HepG2 (cell line): Measurements from ENCODE around the gene SPATS2. TPM values are rescaled to one million over a fixed set of nuclear protein-coding genes. Genes with fewer than 3 reads are reported as not detected.

Experiments used
- CC2D1A ChIP-seq: sonication (generic); formaldehyde crosslinking; IDR thresholded peaks from 2 replicates; pipeline ENCODE4 v1.8.1; 2023; ENCODE audit warnings: mild to moderate bottlenecking, missing genetic modification reagents
- HBP1 ChIP-seq: IDR thresholded peaks from 2 replicates; pipeline ENCODE4 v1.6.1; 2016; ENCODE audit warnings: low read depth, control low read depth
- HNF4A ChIP-seq: sonication (generic); formaldehyde crosslinking; IDR thresholded peaks from 2 replicates; pipeline ENCODE4 v1.4.0; 2020; ENCODE audit warnings: missing genetic modification reagents
- KLF12 ChIP-seq: sonication (generic); formaldehyde crosslinking; IDR thresholded peaks from 2 replicates; pipeline ENCODE4 v1.4.0; 2020; ENCODE audit warnings: missing genetic modification reagents, borderline replicate concordance
- MAZ ChIP-seq, 2 experiments: sonication (generic) in 1 of 2; formaldehyde crosslinking in 1 of 2; IDR thresholded peaks; 2 replicates each; pipeline versions ENCODE4 v1.5.0 to v1.6.1; 2012 to 2020; ENCODE audit warnings: low read depth in 2 of 2, mild to moderate bottlenecking in 2 of 2, borderline replicate concordance in 1 of 2, improper control_type of control experiment in 1 of 2, low read length in 1 of 2, missing genetic modification reagents in 1 of 2, moderate library complexity in 1 of 2
- MEIS2 ChIP-seq: sonication (generic); formaldehyde crosslinking; IDR thresholded peaks from 2 replicates; pipeline ENCODE4 v1.9.0; 2021; ENCODE audit warnings: mild to moderate bottlenecking, missing genetic modification reagents
- SALL2 ChIP-seq: sonication (generic); formaldehyde crosslinking; IDR thresholded peaks from 2 replicates; pipeline ENCODE4 v1.8.1; 2023; ENCODE audit warnings: mild to moderate bottlenecking, missing genetic modification reagents, inconsistent platforms
- SP2 ChIP-seq: sonication (generic); formaldehyde crosslinking; IDR thresholded peaks from 2 replicates; pipeline ENCODE4 v1.5.1; 2020; ENCODE audit warnings: mild to moderate bottlenecking, missing genetic modification reagents
- ZBTB7B ChIP-seq: sonication (generic); formaldehyde crosslinking; IDR thresholded peaks from 2 replicates; pipeline ENCODE4 v1.4.0; 2020; ENCODE audit warnings: missing genetic modification reagents
- ZC3H13 ChIP-seq: sonication (generic); formaldehyde crosslinking; IDR thresholded peaks from 2 replicates; pipeline ENCODE4 v1.8.1; 2023; ENCODE audit warnings: mild to moderate bottlenecking, missing genetic modification reagents, moderate library complexity
- ZNF326 ChIP-seq: sonication (generic); formaldehyde crosslinking; IDR thresholded peaks from 2 replicates; pipeline ENCODE4 v1.4.0; 2020; ENCODE audit warnings: missing genetic modification reagents, borderline replicate concordance
- ZNF362 ChIP-seq: sonication (generic); formaldehyde crosslinking; IDR thresholded peaks from 2 replicates; pipeline ENCODE4 v1.4.0; 2020; ENCODE audit warnings: missing genetic modification reagents, mild to moderate bottlenecking, borderline replicate concordance
- ZNF563 ChIP-seq: sonication (generic); formaldehyde crosslinking; IDR thresholded peaks from 2 replicates; pipeline ENCODE4 v1.8.0; 2022; ENCODE audit warnings: mild to moderate bottlenecking, moderate library complexity, missing genetic modification reagents
- polyA plus RNA-seq, 8 experiments: library from polyadenylated mRNA; depleted of rRNA in 3 of 8; stranded (reverse) in 7 of 8; unstranded in 1 of 8; fragments of >200 nt; fragmentation: Illumina TruSeq in 4 of 8; extraction: Trizol in 4 of 8; gene quantifications; 2 replicates each; pipeline versions ENCODE4 v1.2.1 to v1.2.3, GENCODE V29; 2011 to 2016; ENCODE audit warnings: low read depth in 4 of 8, missing spikeins in 1 of 8, mixed read lengths in 1 of 8; ENCODE audit not compliant: insufficient read depth in 1 of 8
- total RNA-seq, 5 experiments: library from RNA; depleted of rRNA; stranded (reverse); fragments of >200 nt; fragmentation: Illumina TruSeq; extraction: Trizol; gene quantifications; 2 replicates each; pipeline ENCODE4 v1.2.3, GENCODE V29; 2016; ENCODE audit warnings: low read depth in 1 of 5
- TF ChIP-seq, protein P1 (sequence below): sonication (generic); formaldehyde crosslinking; IDR thresholded peaks from 2 replicates; pipeline ENCODE4 v1.4.0; 2020; ENCODE audit warnings: missing genetic modification reagents
- TF ChIP-seq, protein P2 (sequence below): IDR thresholded peaks from 2 replicates; pipeline ENCODE4 v1.6.1; 2016; ENCODE audit warnings: missing compliant biosample characterization, missing genetic modification reagents, borderline replicate concordance
- TF ChIP-seq, protein P3 (sequence below): sonication (generic); formaldehyde crosslinking; IDR thresholded peaks from 2 replicates; pipeline ENCODE4 v1.8.1; 2023; ENCODE audit warnings: mild to moderate bottlenecking, inconsistent platforms, moderate library complexity, missing genetic modification reagents, borderline replicate concordance
- TF ChIP-seq, protein P4 (sequence below): sonication (generic); formaldehyde crosslinking; IDR thresholded peaks from 2 replicates; pipeline ENCODE4 v1.5.1; 2020; ENCODE audit warnings: mild to moderate bottlenecking, missing genetic modification reagents, moderate library complexity

Gene SPATS2
- total and polyA plus RNA-seq, 2 of the 13 experiments (the other 11 are each of a cell fraction or from before 2014, with no cell fraction given) = 19.3 to 28.1 TPM

GRCh38 chr12:49336645-49337584 is 30.3 kb upstream of the SPATS2 start, which contains the start of gene C1QL4 (continued):
- TF ChIP-seq, protein P1, sequence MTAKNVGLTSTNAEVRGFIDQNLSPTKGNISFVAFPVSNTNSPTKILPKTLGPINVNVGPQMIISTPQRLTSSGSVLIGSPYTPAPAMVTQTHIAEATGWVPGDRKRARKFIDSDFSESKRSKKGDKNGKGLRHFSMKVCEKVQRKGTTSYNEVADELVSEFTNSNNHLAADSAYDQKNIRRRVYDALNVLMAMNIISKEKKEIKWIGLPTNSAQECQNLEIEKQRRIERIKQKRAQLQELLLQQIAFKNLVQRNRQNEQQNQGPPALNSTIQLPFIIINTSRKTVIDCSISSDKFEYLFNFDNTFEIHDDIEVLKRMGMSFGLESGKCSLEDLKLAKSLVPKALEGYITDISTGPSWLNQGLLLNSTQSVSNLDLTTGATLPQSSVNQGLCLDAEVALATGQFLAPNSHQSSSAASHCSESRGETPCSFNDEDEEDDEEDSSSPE (CRISPR knock-in tag) = peak; percentile 53
- TF ChIP-seq ZNF563 (CRISPR knock-in tag) (no peak), SP2 (no peak), MAZ (IDR thresholded peaks at IDR 0.05; ENCODE audit: borderline replicate concordance, low read depth, low read length) (peak; percentile 81; the same call in 1 of the 2 replicates), MAZ (CRISPR knock-in tag; IDR thresholded peaks at IDR 0.05; ENCODE audit: low read depth) (no peak), MEIS2 (CRISPR knock-in tag) (no peak), SALL2 (CRISPR knock-in tag) (no peak), HBP1 (no peak), ZBTB7B (CRISPR knock-in tag) (no peak), ZNF326 (CRISPR knock-in tag) (no peak), KLF12 (no peak), HNF4A (no peak), CC2D1A (no peak), ZC3H13 (no peak), ZNF362 (CRISPR knock-in tag) (no peak)
- TF ChIP-seq, protein P2, sequence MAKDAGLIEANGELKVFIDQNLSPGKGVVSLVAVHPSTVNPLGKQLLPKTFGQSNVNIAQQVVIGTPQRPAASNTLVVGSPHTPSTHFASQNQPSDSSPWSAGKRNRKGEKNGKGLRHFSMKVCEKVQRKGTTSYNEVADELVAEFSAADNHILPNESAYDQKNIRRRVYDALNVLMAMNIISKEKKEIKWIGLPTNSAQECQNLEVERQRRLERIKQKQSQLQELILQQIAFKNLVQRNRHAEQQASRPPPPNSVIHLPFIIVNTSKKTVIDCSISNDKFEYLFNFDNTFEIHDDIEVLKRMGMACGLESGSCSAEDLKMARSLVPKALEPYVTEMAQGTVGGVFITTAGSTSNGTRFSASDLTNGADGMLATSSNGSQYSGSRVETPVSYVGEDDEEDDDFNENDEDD (CRISPR knock-in tag) = peak; percentile 58; the same call in 1 of the 2 replicates
- TF ChIP-seq, protein P3, sequence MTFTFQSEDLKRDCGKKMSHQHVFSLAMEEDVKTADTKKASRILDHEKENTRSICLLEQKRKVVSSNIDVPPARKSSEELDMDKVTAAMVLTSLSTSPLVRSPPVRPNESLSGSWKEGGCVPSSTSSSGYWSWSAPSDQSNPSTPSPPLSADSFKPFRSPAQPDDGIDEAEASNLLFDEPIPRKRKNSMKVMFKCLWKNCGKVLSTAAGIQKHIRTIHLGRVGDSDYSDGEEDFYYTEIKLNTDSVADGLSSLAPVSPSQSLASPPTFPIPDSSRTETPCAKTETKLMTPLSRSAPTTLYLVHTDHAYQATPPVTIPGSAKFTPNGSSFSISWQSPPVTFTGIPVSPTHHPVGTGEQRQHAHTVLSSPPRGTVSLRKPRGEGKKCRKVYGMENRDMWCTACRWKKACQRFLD = no peak
- TF ChIP-seq, protein P4, sequence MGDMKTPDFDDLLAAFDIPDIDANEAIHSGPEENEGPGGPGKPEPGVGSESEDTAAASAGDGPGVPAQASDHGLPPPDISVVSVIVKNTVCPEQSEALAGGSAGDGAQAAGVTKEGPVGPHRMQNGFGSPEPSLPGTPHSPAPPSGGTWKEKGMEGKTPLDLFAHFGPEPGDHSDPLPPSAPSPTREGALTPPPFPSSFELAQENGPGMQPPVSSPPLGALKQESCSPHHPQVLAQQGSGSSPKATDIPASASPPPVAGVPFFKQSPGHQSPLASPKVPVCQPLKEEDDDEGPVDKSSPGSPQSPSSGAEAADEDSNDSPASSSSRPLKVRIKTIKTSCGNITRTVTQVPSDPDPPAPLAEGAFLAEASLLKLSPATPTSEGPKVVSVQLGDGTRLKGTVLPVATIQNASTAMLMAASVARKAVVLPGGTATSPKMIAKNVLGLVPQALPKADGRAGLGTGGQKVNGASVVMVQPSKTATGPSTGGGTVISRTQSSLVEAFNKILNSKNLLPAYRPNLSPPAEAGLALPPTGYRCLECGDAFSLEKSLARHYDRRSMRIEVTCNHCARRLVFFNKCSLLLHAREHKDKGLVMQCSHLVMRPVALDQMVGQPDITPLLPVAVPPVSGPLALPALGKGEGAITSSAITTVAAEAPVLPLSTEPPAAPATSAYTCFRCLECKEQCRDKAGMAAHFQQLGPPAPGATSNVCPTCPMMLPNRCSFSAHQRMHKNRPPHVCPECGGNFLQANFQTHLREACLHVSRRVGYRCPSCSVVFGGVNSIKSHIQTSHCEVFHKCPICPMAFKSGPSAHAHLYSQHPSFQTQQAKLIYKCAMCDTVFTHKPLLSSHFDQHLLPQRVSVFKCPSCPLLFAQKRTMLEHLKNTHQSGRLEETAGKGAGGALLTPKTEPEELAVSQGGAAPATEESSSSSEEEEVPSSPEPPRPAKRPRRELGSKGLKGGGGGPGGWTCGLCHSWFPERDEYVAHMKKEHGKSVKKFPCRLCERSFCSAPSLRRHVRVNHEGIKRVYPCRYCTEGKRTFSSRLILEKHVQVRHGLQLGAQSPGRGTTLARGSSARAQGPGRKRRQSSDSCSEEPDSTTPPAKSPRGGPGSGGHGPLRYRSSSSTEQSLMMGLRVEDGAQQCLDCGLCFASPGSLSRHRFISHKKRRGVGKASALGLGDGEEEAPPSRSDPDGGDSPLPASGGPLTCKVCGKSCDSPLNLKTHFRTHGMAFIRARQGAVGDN (CRISPR knock-in tag) = peak; percentile 53; the same call in 1 of the 2 replicates
